KBM-7 (cell line): Measurements from ENCODE around the gene CCR3.

ENCODE experiments used
- DNase-seq: peaks from one replicate; pipeline ENCODE4 v3.0.0-alpha.2; 2015
- in situ Hi-C: fragments of 300-500 bp; cut with MboI; formaldehyde crosslinking; loops from 2 replicates; pipeline ENCODE4 v1.14.3; 2020; ENCODE audit warnings: low sequenced_read_pairs, low pct_unique_long_range_greater_than_20kb, mixed read lengths

CCR3 gene

GRCh38 chr3:46261926-46262594 is 19.8 kb downstream of the CCR3 start:
- in situ Hi-C loops: no loop called here
- no peak for DNase-seq

- DNase-seq: no peak
- in situ Hi-C loops: no loop called here
Measured at GRCh38 chr3:46264002-46264401, 21.7 kb downstream of the CCR3 start.

- no peak for DNase-seq
- in situ Hi-C loops: no loop called here
Measured at GRCh38 chr3:46266598-46266997, 24.3 kb downstream of the CCR3 start.

GRCh38 chr3:46269556-46269955 is 27.3 kb downstream of the CCR3 start:
- DNase-seq: no peak
- in situ Hi-C loops: no loop called here

- no peak for DNase-seq
- in situ Hi-C loops: no loop called here
Measured at GRCh38 chr3:46270474-46270873, 28.2 kb downstream of the CCR3 start.

GRCh38 chr3:46271209-46271745 is 29.0 kb downstream of the CCR3 start:
- DNase-seq: no peak
- in situ Hi-C loops: no loop called here

GRCh38 chr3:46272028-46272451 is 29.8 kb downstream of the CCR3 start:
- in situ Hi-C loops: no loop called here
- no peak for DNase-seq

- in situ Hi-C loops: no loop called here
Measured at GRCh38 chr3:46276497-46277099, 34.3 kb downstream of the CCR3 start.

GRCh38 chr3:46277476-46277875 is 35.2 kb downstream of the CCR3 start:
- DNase-seq: no peak
- in situ Hi-C loops: no loop called here

More at GRCh38 chr3:46276497-46277099, 34.3 kb downstream of the CCR3 start:
- DNase-seq: peak; percentile 76

- in situ Hi-C loops: no loop called here
- no peak for DNase-seq
Measured at GRCh38 chr3:46278816-46279672, 36.8 kb downstream of the CCR3 start.

- in situ Hi-C loops: no loop called here
Measured at GRCh38 chr3:46280105-46280797, 38.0 kb downstream of the CCR3 start.

GRCh38 chr3:46281551-46281950 is 39.3 kb downstream of the CCR3 start:
- no peak for DNase-seq

More at GRCh38 chr3:46280105-46280797, 38.0 kb downstream of the CCR3 start:
- DNase-seq: no peak

GRCh38 chr3:46282041-46282440 is 39.8 kb downstream of the CCR3 start:
- in situ Hi-C loops: no loop called here

More at GRCh38 chr3:46281551-46281950, 39.3 kb downstream of the CCR3 start:
- in situ Hi-C loops: no loop called here

GRCh38 chr3:46282696-46283095 is 40.4 kb downstream of the CCR3 start:
- in situ Hi-C loops: no loop called here
- DNase-seq: peak; percentile 27

More at GRCh38 chr3:46282041-46282440, 39.8 kb downstream of the CCR3 start:
- no peak for DNase-seq

- in situ Hi-C loops: no loop called here
- DNase-seq: no peak
Measured at GRCh38 chr3:46283881-46284450, 41.7 kb downstream of the CCR3 start.

- in situ Hi-C loops: no loop called here
- DNase-seq: no peak
Measured at GRCh38 chr3:46284981-46285683, 42.9 kb downstream of the CCR3 start.

- in situ Hi-C loops: no loop called here
- DNase-seq: no peak
Measured at GRCh38 chr3:46285931-46286619, 43.8 kb downstream of the CCR3 start.
